ENCODE results near the gene ATP2B1.

GRCh38 chr12:89546151-89546550, 162.5 kb downstream of the ATP2B1 start:
- TF ChIP-seq CTCF (CRISPR knock-in tag; IDR thresholded peaks at IDR 0.05) (no peak), GPBP1L1 (CRISPR knock-in tag; IDR thresholded peaks at IDR 0.05) (no peak), EZH2 (conservative IDR thresholded peaks at IDR 0.05; ENCODE audit: low read depth, low read length) (no peak), ZMAT3 (CRISPR knock-in tag; conservative IDR thresholded peaks at IDR 0.05) (no peak)
